Measurements from ENCODE around the gene OBI1. TPM values are rescaled to one million over a fixed set of nuclear protein-coding genes. Genes with fewer than 3 reads are reported as not detected.

The OBI1 gene
- total and polyA plus RNA-seq, 10 of the 15 experiments (the other 5 are each of a cell fraction or from before 2014, with no cell fraction given): 15.5 to 34.2 (median 22.0) TPM

GRCh38 chr13:78609464-78610205 lies 49.3 kb downstream of the OBI1 start:
- POLR2A ChIA-PET: no interaction called here
- peak overlapping the region; percentile 64 for H3K4me3 ChIP-seq
- H3K9ac ChIP-seq (ENCODE audit: control insufficient read depth, insufficient read depth, low read length): no peak overlapping the region
- H3K79me2 ChIP-seq (ENCODE audit: control insufficient read depth, insufficient read depth, low read length): no peaks in the 10 kb centered on the region
- in situ Hi-C loops (cut with MboI) (no loop called here), intact Hi-C loops (cut with micrococcal nuclease; ENCODE audit: unreplicated experiment) (no loop called here)
- peak; percentile 20; the same call in 1 of the 3 replicates for ATAC-seq
- H3K9me3 ChIP-seq (replicated peaks; ENCODE audit: control insufficient read depth, insufficient read depth, low read length): no peaks in the 10 kb centered on the region
- H2AFZ ChIP-seq (ENCODE audit: control insufficient read depth, low read depth, low read length): peak overlapping the region; percentile 29
- FAIRE-seq: no peak
- no peak for DNase-seq (ENCODE audit: low read depth, low spot score)
- CTCF ChIA-PET: no interaction called here
- TF ChIP-seq SUPT20H (IDR thresholded peaks at IDR 0.05; ENCODE audit: borderline replicate concordance, control insufficient read depth, low read depth, low read length): no peak
- TF ChIP-seq RAD51 (IDR thresholded peaks at IDR 0.05): no peak
- peak; percentile 77 for TF ChIP-seq SUZ12 (IDR thresholded peaks at IDR 0.05; ENCODE audit: unreplicated experiment)
- TF ChIP-seq, protein P1, sequence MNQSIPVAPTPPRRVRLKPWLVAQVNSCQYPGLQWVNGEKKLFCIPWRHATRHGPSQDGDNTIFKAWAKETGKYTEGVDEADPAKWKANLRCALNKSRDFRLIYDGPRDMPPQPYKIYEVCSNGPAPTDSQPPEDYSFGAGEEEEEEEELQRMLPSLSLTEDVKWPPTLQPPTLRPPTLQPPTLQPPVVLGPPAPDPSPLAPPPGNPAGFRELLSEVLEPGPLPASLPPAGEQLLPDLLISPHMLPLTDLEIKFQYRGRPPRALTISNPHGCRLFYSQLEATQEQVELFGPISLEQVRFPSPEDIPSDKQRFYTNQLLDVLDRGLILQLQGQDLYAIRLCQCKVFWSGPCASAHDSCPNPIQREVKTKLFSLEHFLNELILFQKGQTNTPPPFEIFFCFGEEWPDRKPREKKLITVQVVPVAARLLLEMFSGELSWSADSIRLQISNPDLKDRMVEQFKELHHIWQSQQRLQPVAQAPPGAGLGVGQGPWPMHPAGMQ (IDR thresholded peaks at IDR 0.05; ENCODE audit: borderline replicate concordance): no peak
- no peak for TF ChIP-seq FOS (IDR thresholded peaks at IDR 0.05; ENCODE audit: borderline replicate concordance, extremely low read depth, insufficient read length)
- BruUV-seq (replicated peaks): no TSS peak
- peak overlapping the region; percentile 92 for H3K4me2 ChIP-seq (ENCODE audit: control insufficient read depth, insufficient read depth)
- RAD21 ChIA-PET (ENCODE audit: unreplicated experiment): no interaction called here
- 33% methylated on average over 31 of the region's 33 CpGs for WGBS (ENCODE audit: insufficient coverage, insufficient replicate concordance, low lambda C conversion rate, missing lambda C conversion rate)
- peaks cover 0 to 3% of the 10 kb centered on the region in 2 experiments; a peak in 1 of 4 replicates for H3K36me3 ChIP-seq (ENCODE audit: control insufficient read depth in 2 of 2, insufficient read depth in 2 of 2, low read length in 1 of 2)
- peaks cover 17 to 44% of the 10 kb centered on the region in 2 experiments for H3K27me3 ChIP-seq (replicated peaks in 1 of 2; ENCODE audit: control insufficient read depth in 2 of 2, insufficient read depth in 2 of 2, low read length in 1 of 2)
- SMC1A ChIA-PET (ENCODE audit: uncharacterized antibody, unreplicated experiment): interaction anchor here (0.9 kb wide), 1 partner anchor 23 kb away, joined by 3 read pairs; no protein-coding TSS in a partner anchor
- peaks cover 2% of the 10 kb centered on the region; the same call in 1 of the 2 replicates for H4K20me1 ChIP-seq (ENCODE audit: control insufficient read depth, insufficient read depth)
- no peak overlapping the region for H3K27ac ChIP-seq (ENCODE audit: control insufficient read depth, insufficient read depth)
- no peaks in the 10 kb centered on the region; the same call in 1 of the 2 replicates for H3K4me1 ChIP-seq (ENCODE audit: control insufficient read depth, insufficient read depth, low read length)
